Panc1 (cell line): ENCODE results near the gene METTL16. TPM values are rescaled to one million over a fixed set of nuclear protein-coding genes. Genes with fewer than 3 reads are reported as not detected.

ENCODE experiments used
- ATAC-seq: fragments of 200-7000 bp; cut with Tn5 transposase; 2 replicates; pipeline ENCODE4 v1.9.1; 2020; ENCODE audit warnings: mild to moderate bottlenecking, moderate library complexity
- BruUV-seq: library from RNA; stranded (reverse); fragments of 400-500 nt; replicated peaks from 2 replicates; lab custom pipeline; 2021; lab: Mats Ljungman, UMichigan
- CTCF ChIA-PET: fragments of 300-600 bp; sonication (Branson Sonifier 250); formaldehyde crosslinking; loops from one replicate; lab custom pipeline; 2022; ENCODE audit warnings: antibody characterized with exemption; lab: Charles Lee
- POLR2A ChIA-PET: fragments of 300-600 bp; sonication (Branson Sonifier 250); formaldehyde crosslinking; loops from one replicate; lab custom pipeline; 2022; ENCODE audit warnings: antibody characterized with exemption; lab: Charles Lee
- DNase-seq: peaks from one replicate; pipeline ENCODE4 v3.0.0-alpha.2; 2010; ENCODE audit warnings: low read depth, low spot score
- H3K27ac ChIP-seq: 2 replicates; pipeline ENCODE4 v1.5.1; 2011; ENCODE audit warnings: mild to moderate bottlenecking, low read length, inconsistent platforms
- H3K27me3 ChIP-seq: fragments of 200-500 bp; sonication (Bioruptor generic); 2 replicates; pipeline ENCODE4 v1.6.0; 2014; ENCODE audit warnings: low read length, inconsistent platforms; ENCODE audit not compliant: control insufficient read depth, insufficient read depth
- H3K36me3 ChIP-seq: fragments of 200-500 bp; sonication (Bioruptor generic); 2 replicates; pipeline ENCODE4 v1.5.1; 2014; ENCODE audit warnings: inconsistent platforms, mild to moderate bottlenecking, low read length, moderate library complexity; ENCODE audit not compliant: control insufficient read depth, insufficient read depth
- H3K4me1 ChIP-seq: 2 replicates; pipeline ENCODE4 v1.5.1; 2011; ENCODE audit warnings: inconsistent platforms, mild to moderate bottlenecking, low read length, moderate library complexity; ENCODE audit not compliant: control insufficient read depth, insufficient read depth
- H3K4me3 ChIP-seq, 2 experiments: 2 replicates each; pipeline ENCODE4 v1.5.1; 2011 to 2012; ENCODE audit warnings: low read depth in 2 of 2, low read length in 2 of 2, mild to moderate bottlenecking in 2 of 2, inconsistent platforms in 1 of 2, moderate library complexity in 1 of 2
- H3K9me3 ChIP-seq: fragments of 200-500 bp; sonication (Bioruptor generic); 2 replicates; pipeline ENCODE4 v1.5.1; 2014; ENCODE audit warnings: low read depth, mild to moderate bottlenecking, inconsistent platforms, low read length, moderate library complexity; ENCODE audit not compliant: control insufficient read depth, insufficient read depth
- CTCF ChIP-seq: fragments of 450-650 bp; IDR thresholded peaks from 2 replicates; pipeline ENCODE4 v1.5.1; 2017; ENCODE audit warnings: mild to moderate bottlenecking
- POLR2AphosphoS5 ChIP-seq: IDR thresholded peaks from 2 replicates; pipeline ENCODE4 v1.6.1; 2012; ENCODE audit warnings: mild to moderate bottlenecking, low read depth, low read length, moderate library complexity
- REST ChIP-seq, 2 experiments: IDR thresholded peaks; 2 replicates each; pipeline ENCODE4 v1.6.1; 2011 to 2012; ENCODE audit warnings: low read depth in 2 of 2, control low read depth in 1 of 2, low read length in 1 of 2, mild to moderate bottlenecking in 1 of 2, moderate library complexity in 1 of 2; ENCODE audit not compliant: insufficient read depth in 1 of 2
- SIN3A ChIP-seq: IDR thresholded peaks from 2 replicates; pipeline ENCODE4 v1.6.1; 2012; ENCODE audit warnings: low read depth, mild to moderate bottlenecking, low read length, moderate library complexity, borderline replicate concordance; ENCODE audit not compliant: insufficient read depth
- TCF7L2 ChIP-seq: IDR thresholded peaks from 2 replicates; pipeline ENCODE4 v1.6.1; 2011; ENCODE audit warnings: mild to moderate bottlenecking, low read depth, low read length, inconsistent platforms
- in situ Hi-C: cut with HindIII; loops from 2 replicates; pipeline ENCODE4 v1.10.0; 2016; ENCODE audit warnings: low sequenced_read_pairs, low pct_unique_long_range_greater_than_20kb
- intact Hi-C: fragments of 100-400 bp; cut with micrococcal nuclease; formaldehyde crosslinking; loops from one replicate; pipeline ENCODE4 v1.10.0; 2022; ENCODE audit not compliant: unreplicated experiment
- total RNA-seq: library from RNA; stranded (reverse); gene quantifications from one replicate; pipeline ENCODE4 v1.2.1, GENCODE V29; 2021; ENCODE audit not compliant: unreplicated experiment

The METTL16 gene
- total RNA-seq, 1 experiment from 2014 or later: 34.7 TPM

GRCh38 chr17:2459917-2460271 lies 51.8 kb downstream of the METTL16 start:
- BruUV-seq: no TSS peak
- ChIA-PET POLR2A (no interaction called here), CTCF (no interaction called here)
- Histone ChIP-seq H3K27ac (no peak overlapping the region), H3K36me3 (peaks cover 6% of the 10 kb centered on the region; the same call in 1 of the 2 replicates), H3K4me1 (no peaks in the 10 kb centered on the region), H3K9me3 (no peaks in the 10 kb centered on the region), H3K4me3 (no peak overlapping the region), H3K27me3 (no peaks in the 10 kb centered on the region)
- intact Hi-C loops: no loop called here
- DNase-seq (no peak), ATAC-seq (no peak)
- in situ Hi-C loops: no loop called here
- no peak for TF ChIP-seq POLR2AphosphoS5
- no peak for TF ChIP-seq CTCF
- no peak for TF ChIP-seq TCF7L2
- no peak for TF ChIP-seq REST (IDR thresholded peaks at IDR 0.05; ENCODE audit: insufficient read depth in 1 of 2, low read depth in 2 of 2, low read length in 1 of 2)
- TF ChIP-seq SIN3A: no peak

GRCh38 chr17:2457913-2458312 lies 53.8 kb downstream of the METTL16 start:
- ChIA-PET POLR2A (no interaction called here), CTCF (no interaction called here)
- DNase-seq (no peak), ATAC-seq (no peak)
- Histone ChIP-seq H3K9me3 (no peaks in the 10 kb centered on the region), H3K36me3 (peaks cover 4% of the 10 kb centered on the region; the same call in 1 of the 2 replicates), H3K27ac (no peak overlapping the region), H3K4me1 (no peaks in the 10 kb centered on the region), H3K4me3 (no peak overlapping the region), H3K27me3 (no peaks in the 10 kb centered on the region)
- in situ Hi-C loops: no loop called here
- TF ChIP-seq CTCF (no peak), REST (IDR thresholded peaks at IDR 0.05; ENCODE audit: insufficient read depth in 1 of 2, low read depth in 2 of 2, low read length in 1 of 2) (no peak)
- BruUV-seq: no TSS peak
- intact Hi-C loops: no loop called here
